Right lobe of liver (tissue), 6 donors: Measurements from ENCODE around the gene SLC15A4. TPM values are rescaled to one million over a fixed set of nuclear protein-coding genes. Genes with fewer than 3 reads are reported as not detected.

Experiments
- ATAC-seq, 4 donors: fragments of 200-7000 bp; cut with Tn5 transposase; one replicate each; pipeline ENCODE4 v1.9.1; 2020; ENCODE audit warnings: mild to moderate bottlenecking in 4 of 4, moderate library complexity in 4 of 4
- DNase-seq, 3 donors: peaks; one replicate each; pipeline ENCODE4 v3.0.0-alpha.2; 2020
- H3K27ac ChIP-seq, 3 donors: fragments of 200-600 bp; one replicate each; pipeline ENCODE4 v1.8.0; 2022
- H3K27me3 ChIP-seq, 2 donors: fragments of 200-600 bp; one replicate each; pipeline ENCODE4 v1.8.0; 2022
- H3K36me3 ChIP-seq, 4 donors: fragments of 200-600 bp; sonication (generic) in 1 of 4; one replicate each; pipeline versions ENCODE4 v1.5.1 to v1.8.0; 2017 to 2022; ENCODE audit warnings: control low read depth in 1 of 4
- H3K4me1 ChIP-seq, 4 donors: fragments of 200-600 bp; sonication (generic) in 1 of 4; one replicate each; pipeline versions ENCODE4 v1.5.1 to v1.8.0; 2017 to 2022; ENCODE audit warnings: control low read depth in 1 of 4
- H3K4me3 ChIP-seq, 3 donors: fragments of 200-600 bp; one replicate each; pipeline ENCODE4 v1.8.0; 2022
- H3K9me3 ChIP-seq, 4 donors: fragments of 200-600 bp; sonication (generic) in 1 of 4; one replicate each; pipeline versions ENCODE4 v1.5.1 to v1.8.0; 2017 to 2022; ENCODE audit warnings: control low read depth in 1 of 4
- CTCF ChIP-seq, 4 donors: fragments of 200-600 bp in 3 of 4; fragments of 450-650 bp in 1 of 4; IDR thresholded peaks; one replicate each; pipeline versions ENCODE4 v1.5.1 to v1.8.0; 2016 to 2022; ENCODE audit warnings: antibody characterized with exemption in 4 of 4, mild to moderate bottlenecking in 2 of 4
- POLR2A ChIP-seq: fragments of 450-650 bp; IDR thresholded peaks from one replicate; pipeline ENCODE4 v1.6.1; 2017; ENCODE audit warnings: antibody characterized with exemption, mild to moderate bottlenecking
- WGBS: methylation state at CpG from one replicate; pipeline ENCODE4 v1.1.6; 2018; ENCODE audit warnings: low coverage, low lambda C conversion rate; ENCODE audit not compliant: insufficient coverage; ENCODE audit errors: missing lambda C conversion rate; 5-methylcytosine and 5-hydroxymethylcytosine counted together
- intact Hi-C, 2 donors: fragments of 100-400 bp; cut with DNase I; formaldehyde crosslinking; loops; one replicate each; pipeline versions ENCODE4 v1.11.2 to v1.14.1; 2022
- long read RNA-seq: library from polyadenylated mRNA; unstranded; transcript quantifications from one replicate; pipeline ENCODE4 v2.0.0, GENCODE V29; 2019
- total RNA-seq, 6 experiments: library from RNA; depleted of rRNA in 2 of 6; stranded (reverse); fragments of >200 nt in 2 of 6; fragmentation: NEBNext Ultra II Directional in 3 of 6; extraction: Animal tissue kit (Norgen Biotek cat#: 25700) in 3 of 6; gene quantifications; one replicate each; pipeline versions ENCODE4 v1.1.0 to v1.2.4, GENCODE V29; 2016 to 2023
- donor health status: DM: no; HTN: yes; CAD: no.
- donor health status: DM: no; HTN: no; CAD: no.
- donor health status: DM: no; HTN: no; CAD: no.
- donor health status: DM: no; HTN: yes; CAD: no.
- donor health status: DM: no; HTN: yes; CAD: no.

SLC15A4 gene
- 10 to 100 TPM; 10.7 to 49.2 (median 25.5) TPM for total RNA-seq
- long read RNA-seq, partial matches to known transcripts, result 2 of 2 reads
- long read RNA-seq, other reads (novel, unspliced or antisense), result 0 of 2 reads

GRCh38 chr12:128823916-128824839 is at the start of gene SLC15A4:
Gene SLC15A4 (minus strand): TSS chr12:128823958. CDS start chr12:128823943, 15 bp downstream.
- peak; percentile 99 for DNase-seq
- intact Hi-C loops, result no loop called here
- ATAC-seq, result peak; percentile 96 to 98 (median 97)
- TF ChIP-seq POLR2A (peak; percentile 96), CTCF (IDR thresholded peaks at IDR 0.05) (peak; percentile 11 to 36 (median 16))
- Histone ChIP-seq H3K27ac (peak within 1 kb of the TSS; percentile 88 to 92 (median 89)), H3K4me1 (peaks cover 0 to 20% (median 6%) of the 10 kb centered on the region in 4 donors), H3K36me3 (no peaks in the 10 kb centered on the region), H3K4me3 (peak within 1 kb of the TSS; percentile 64 to 93 (median 77)), H3K9me3 (no peaks in the 10 kb centered on the region), H3K27me3 (no peaks in the 10 kb centered on the region)
- 3% methylated on average over 28 of the region's 63 CpGs for WGBS

GRCh38 chr12:128872303-128872702 is 48.5 kb upstream of the SLC15A4 start:
- no peak for DNase-seq
- H3K36me3 ChIP-seq, result peaks cover 0 to 3% (median 0%) of the 10 kb centered on the region in 4 donors
- H3K9me3 ChIP-seq, result peaks cover 0 to 3% (median 0%) of the 10 kb centered on the region in 4 donors
- no peak for ATAC-seq
- no peaks in the 10 kb centered on the region for H3K27me3 ChIP-seq
- no peak overlapping the region for H3K4me3 ChIP-seq
- intact Hi-C loops, result no loop called here
- peaks cover 0 to 25% (median 3%) of the 10 kb centered on the region in 4 donors for H3K4me1 ChIP-seq
- TF ChIP-seq POLR2A (no peak), CTCF (IDR thresholded peaks at IDR 0.05) (no peak)
- 89% methylated on average over 4 of the region's 5 CpGs for WGBS
- peak overlapping the region in 2 of 3 donors; percentile 75 to 78 for H3K27ac ChIP-seq

- Histone ChIP-seq H3K36me3 (peaks cover 0 to 2% (median 0%) of the 10 kb centered on the region in 4 donors), H3K27me3 (no peaks in the 10 kb centered on the region), H3K9me3 (peaks cover 0 to 2% (median 0%) of the 10 kb centered on the region in 4 donors), H3K4me1 (peaks cover 0 to 33% (median 3%) of the 10 kb centered on the region in 4 donors), H3K4me3 (peak overlapping the region in 2 of 3 donors; percentile 39 to 42), H3K27ac (peak overlapping the region; percentile 50 to 78 (median 75))
- DNase-seq, result no peak
- intact Hi-C loops, result no loop called here
- ATAC-seq, result peak; percentile 82 to 90 (median 85)
- WGBS, result 22% methylated on average over 2 of the region's 2 CpGs
- TF ChIP-seq POLR2A (peak; percentile 76), CTCF (IDR thresholded peaks at IDR 0.05) (peak in 1 of 4 donors; percentile 6)
Measured at GRCh38 chr12:128871516-128871892, 47.7 kb upstream of the SLC15A4 start.

GRCh38 chr12:128867466-128867865 is 43.7 kb upstream of the SLC15A4 start:
- 64% methylated on average over 6 of the region's 13 CpGs for WGBS
- no peaks in the 10 kb centered on the region for H3K9me3 ChIP-seq

More at GRCh38 chr12:128867466-128867865, 43.7 kb upstream of the SLC15A4 start:
- no peaks in the 10 kb centered on the region for H3K27me3 ChIP-seq
- H3K4me3 ChIP-seq, result no peak overlapping the region
- no peak for ATAC-seq
- intact Hi-C loops, result no loop called here
- peaks cover 0 to 61% (median 12%) of the 10 kb centered on the region in 4 donors for H3K4me1 ChIP-seq
- TF ChIP-seq CTCF (IDR thresholded peaks at IDR 0.05) (no peak), POLR2A (no peak)
- DNase-seq, result no peak
- no peaks in the 10 kb centered on the region for H3K36me3 ChIP-seq
- H3K27ac ChIP-seq, result no peak overlapping the region
